ENCODE data around the gene PCGF3. TPM values are rescaled to one million over a fixed set of nuclear protein-coding genes. Genes with fewer than 3 reads are reported as not detected.
A peak's percentile ranks its signal among the peaks of the same experiment; 100 is the strongest.

Gene PCGF3
- total RNA-seq = 63.3 TPM

GRCh38 chr4:705278-706082, at the start of gene PCGF3:
Gene PCGF3, plus strand, starts transcription at chr4:705832. Its CDS starts 27,849 bp downstream, at chr4:733681.
- DNase-seq (ENCODE audit: low spot score) = peak; percentile 98

- no peak for DNase-seq (ENCODE audit: low spot score)
These were observed 48.9 kb upstream of the PCGF3 start for GRCh38 chr4:656436-657337.

GRCh38 chr4:657338-657833, 48.2 kb upstream of the PCGF3 start:
- DNase-seq (ENCODE audit: low spot score) = no peak

- DNase-seq (ENCODE audit: low spot score) = no peak
These were observed 47.6 kb upstream of the PCGF3 start for GRCh38 chr4:657834-658667.

- DNase-seq (ENCODE audit: low spot score) = no peak
These were observed 46.7 kb upstream of the PCGF3 start for GRCh38 chr4:658681-659667.

- DNase-seq (ENCODE audit: low spot score) = no peak
These were observed 45.8 kb upstream of the PCGF3 start for GRCh38 chr4:659851-660250.

GRCh38 chr4:660401-660800, 45.2 kb upstream of the PCGF3 start:
- no peak for DNase-seq (ENCODE audit: low spot score)

GRCh38 chr4:661231-661630, 44.4 kb upstream of the PCGF3 start:
- DNase-seq (ENCODE audit: low spot score) = no peak

- no peak for DNase-seq (ENCODE audit: low spot score)
These were observed 43.5 kb upstream of the PCGF3 start for GRCh38 chr4:661881-662761.

GRCh38 chr4:663046-663437, 42.6 kb upstream of the PCGF3 start:
- no peak for DNase-seq (ENCODE audit: low spot score)

- DNase-seq (ENCODE audit: low spot score) = peak; percentile 55
These were observed 41.9 kb upstream of the PCGF3 start for GRCh38 chr4:663438-664428.

- DNase-seq (ENCODE audit: low spot score) = no peak
These were observed 40.9 kb upstream of the PCGF3 start for GRCh38 chr4:664713-665231.

- DNase-seq (ENCODE audit: low spot score) = no peak
These were observed 40.3 kb upstream of the PCGF3 start for GRCh38 chr4:665381-665750.

- DNase-seq (ENCODE audit: low spot score) = no peak
These were observed 39.7 kb upstream of the PCGF3 start for GRCh38 chr4:665751-666435.

- DNase-seq (ENCODE audit: low spot score) = no peak
These were observed 39.2 kb upstream of the PCGF3 start for GRCh38 chr4:666436-666810.

GRCh38 chr4:666822-667544, 38.6 kb upstream of the PCGF3 start:
- no peak for DNase-seq (ENCODE audit: low spot score)

GRCh38 chr4:667545-667925, 38.1 kb upstream of the PCGF3 start:
- no peak for DNase-seq (ENCODE audit: low spot score)

All from ureter (tissue), 1 donor.